Skeletal muscle cell (primary cell): Measurements from ENCODE around the gene SBF2.

Experiments used
- DNase-seq: peaks from one replicate; pipeline ENCODE4 v3.0.0-alpha.2; 2010; ENCODE audit warnings: low read depth
- H3K4me3 ChIP-seq: 2 replicates; pipeline ENCODE4 v1.5.1; 2011; ENCODE audit warnings: low read depth, mild to moderate bottlenecking, control low read depth, low read length, moderate library complexity

The SBF2 gene

DNA sequence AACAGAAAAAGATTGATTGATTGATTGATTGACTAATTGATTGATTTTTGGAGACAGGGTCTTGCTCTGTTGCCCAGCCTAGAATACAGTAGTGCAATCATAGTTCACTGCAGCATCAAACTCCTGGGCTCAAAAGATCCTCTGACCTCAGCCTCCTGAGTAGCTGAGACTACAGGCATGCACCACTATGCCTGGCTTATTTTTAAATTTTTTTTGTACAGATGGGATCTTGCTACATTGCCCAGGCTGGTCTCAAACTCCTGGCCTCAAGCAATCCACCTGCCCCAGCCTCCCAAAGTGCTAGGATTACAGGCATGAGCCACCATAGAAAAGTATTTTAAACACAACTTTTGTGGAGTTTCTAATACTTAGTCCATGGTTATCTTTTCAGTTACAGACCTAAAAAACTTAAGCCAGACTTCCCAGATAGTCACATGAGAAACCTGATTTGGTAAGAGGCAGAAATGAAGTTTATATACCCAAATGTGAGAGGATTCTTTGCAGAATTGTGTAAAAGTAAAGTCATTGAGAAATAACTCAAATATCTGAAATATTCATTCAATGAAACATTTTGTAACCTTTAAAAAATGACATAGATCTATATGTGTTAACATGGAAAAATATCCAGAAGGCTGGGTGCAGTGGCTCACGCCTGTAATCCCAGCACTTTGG, 443.7 kb downstream of the SBF2 start:
- H3K4me3 ChIP-seq = no peak overlapping the region
- no peak for DNase-seq

DNA sequence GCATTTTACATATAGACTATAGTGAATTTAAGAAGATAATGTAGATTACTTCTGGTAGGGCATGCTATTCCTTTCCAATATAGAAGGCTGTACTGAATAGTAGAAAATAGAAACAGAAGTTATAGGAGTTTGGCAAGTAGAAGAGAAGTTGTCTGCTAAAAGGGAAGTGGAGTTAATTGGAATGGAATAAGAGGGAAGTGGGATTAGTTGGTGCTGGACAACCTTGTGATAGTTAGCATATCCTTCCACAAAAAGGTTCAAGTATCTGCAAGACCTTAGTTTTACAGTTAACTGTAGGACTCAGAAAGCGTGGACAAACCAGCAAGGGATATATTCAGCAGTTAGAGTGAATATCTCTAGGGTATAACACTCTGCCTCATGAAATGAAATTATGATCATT, 444.6 kb downstream of the SBF2 start:
- no peak overlapping the region for H3K4me3 ChIP-seq
- DNase-seq = no peak

DNA sequence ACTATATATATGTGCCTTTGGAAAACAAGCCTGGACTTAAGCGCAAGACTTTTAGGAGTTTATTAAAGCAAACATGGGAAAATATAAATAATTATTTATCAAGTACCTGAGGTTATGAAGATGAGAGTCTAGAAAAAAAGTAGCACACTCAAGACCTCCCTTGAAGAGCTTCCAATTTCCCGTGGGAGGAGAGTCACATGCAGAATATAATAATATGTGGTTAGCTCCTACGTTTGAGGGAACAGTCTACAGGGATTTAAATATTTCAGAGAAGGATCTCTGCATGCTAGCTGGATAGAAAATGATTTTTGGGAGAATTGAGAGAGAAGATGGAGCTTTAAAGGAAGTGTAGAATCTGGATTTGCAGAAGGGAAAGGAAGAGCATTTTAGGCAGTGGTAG, 446.4 kb downstream of the SBF2 start:
- H3K4me3 ChIP-seq = no peak overlapping the region
- peak; percentile 27 for DNase-seq

DNA sequence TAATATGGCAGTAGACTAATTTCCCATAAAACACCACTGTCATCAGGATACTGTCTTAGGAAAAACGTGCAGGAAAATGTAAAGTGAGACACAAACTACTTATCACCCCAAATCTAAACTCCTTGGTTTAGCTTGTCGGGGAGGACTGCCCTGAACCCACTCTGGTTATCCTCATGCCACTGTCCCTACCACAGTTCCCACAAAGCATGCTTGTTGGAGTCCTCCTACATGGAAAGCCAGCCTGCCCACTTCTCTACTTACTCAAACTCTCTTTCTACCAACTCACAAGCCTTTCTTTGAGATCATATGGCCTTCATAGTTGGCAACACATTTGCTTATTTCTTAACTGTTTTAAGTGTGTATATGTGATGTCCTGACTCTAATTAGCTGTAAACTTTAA, 451.1 kb downstream of the SBF2 start:
- no peak for DNase-seq
- no peak overlapping the region for H3K4me3 ChIP-seq

DNA sequence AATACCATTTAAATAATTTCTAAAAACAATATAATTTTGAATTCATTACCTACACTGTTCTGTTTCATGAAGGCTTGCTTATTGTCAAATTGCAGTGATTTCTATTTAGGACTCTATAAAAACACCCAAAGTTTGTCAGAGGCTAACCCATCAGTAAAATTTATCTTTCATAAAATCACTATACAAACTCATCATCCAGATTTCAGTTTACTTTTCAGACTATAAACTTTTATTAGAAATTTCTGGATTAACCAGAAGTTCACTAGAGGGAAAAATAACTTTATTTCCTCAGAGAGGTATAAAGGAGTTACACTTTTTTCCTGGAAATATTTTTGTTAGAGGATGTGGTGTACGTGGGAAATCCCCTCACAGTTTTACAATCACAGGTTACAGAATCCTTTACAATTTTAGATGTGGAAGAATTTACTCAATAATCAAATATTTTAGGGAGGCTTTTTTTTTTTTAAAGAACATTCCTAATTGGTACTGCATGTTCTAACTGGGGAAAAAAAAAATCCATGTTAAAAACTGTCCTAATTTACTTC, 453.5 kb downstream of the SBF2 start:
- no peak for DNase-seq
- H3K4me3 ChIP-seq = no peak overlapping the region

DNA sequence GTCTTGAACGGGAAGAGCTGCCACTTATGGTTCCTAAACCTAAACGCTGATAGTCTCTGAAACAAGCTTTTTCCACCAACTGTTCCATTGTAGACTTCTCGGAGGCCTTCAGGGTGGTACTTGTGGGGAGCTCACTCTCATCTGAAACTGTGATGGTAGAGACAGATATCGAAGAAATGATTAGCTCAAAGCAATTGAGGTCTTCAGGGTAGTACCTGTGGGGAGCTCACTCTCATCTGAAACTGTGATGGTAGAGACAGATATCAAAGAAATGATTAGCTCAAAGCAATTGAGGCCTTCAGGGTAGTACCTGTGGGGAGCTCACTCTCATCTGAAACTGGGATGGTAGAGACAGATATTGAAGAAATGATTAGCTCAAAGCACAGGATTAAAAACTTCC, 454.5 kb downstream of the SBF2 start:
- DNase-seq = no peak
- H3K4me3 ChIP-seq = no peak overlapping the region

DNA sequence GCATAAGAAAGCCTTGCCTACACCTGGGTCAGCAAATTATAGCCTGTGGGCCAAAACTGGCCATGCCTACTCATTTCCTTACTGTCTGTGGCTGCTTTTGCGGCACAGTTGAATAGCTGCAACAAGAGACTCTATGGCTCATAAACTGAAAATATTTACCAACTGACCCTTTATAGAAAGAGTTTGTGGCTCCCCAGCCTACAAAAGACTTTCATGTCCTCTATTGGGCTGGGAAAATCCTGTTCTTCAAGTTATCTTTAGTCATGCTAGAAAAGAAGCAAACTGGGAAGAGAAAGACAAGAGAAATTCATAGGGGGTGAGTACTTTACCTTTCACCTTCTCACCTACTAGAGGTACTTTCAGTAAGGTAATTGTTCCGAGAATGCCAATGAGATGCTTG, 455.1 kb downstream of the SBF2 start:
- no peak for DNase-seq
- no peak overlapping the region for H3K4me3 ChIP-seq

DNA sequence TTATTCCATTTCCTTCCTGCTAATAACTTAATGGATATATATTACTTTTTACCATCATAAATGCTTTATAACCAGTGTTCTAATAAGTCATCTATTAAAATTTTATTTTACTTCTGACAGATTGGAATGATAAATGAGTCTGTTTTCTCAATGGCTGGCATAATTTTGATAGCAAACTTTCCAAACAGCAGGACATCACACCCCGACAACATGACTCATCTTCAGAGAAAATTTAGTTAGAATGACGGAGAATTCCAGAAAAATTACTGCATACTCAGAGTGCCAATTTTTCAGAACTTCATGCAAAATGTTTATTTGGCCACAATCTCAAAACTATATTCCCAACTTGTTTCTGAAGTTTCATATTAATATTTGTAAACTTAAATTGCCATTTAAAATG, 455.8 kb downstream of the SBF2 start:
- no peak for DNase-seq
- H3K4me3 ChIP-seq = no peak overlapping the region

DNA sequence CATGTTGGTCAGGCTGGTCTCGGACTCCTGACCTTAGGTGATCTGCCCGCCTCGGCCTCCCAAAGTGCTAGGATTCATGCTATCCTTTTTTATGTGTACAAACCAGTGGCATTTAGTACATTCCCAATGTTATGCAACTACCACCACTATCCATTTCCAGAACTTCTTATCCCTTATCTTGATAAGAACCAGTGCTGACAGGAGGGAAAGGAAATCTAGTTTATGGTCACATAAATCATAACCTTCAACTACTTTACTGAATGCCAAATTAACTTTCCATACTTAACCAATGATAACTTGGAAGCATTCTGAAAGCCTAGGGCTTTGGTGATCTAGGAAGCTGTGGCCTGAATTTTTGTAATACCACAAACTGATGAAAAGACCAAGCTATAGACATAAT, 459.7 kb downstream of the SBF2 start:
- no peak for DNase-seq
- no peak overlapping the region for H3K4me3 ChIP-seq

DNA sequence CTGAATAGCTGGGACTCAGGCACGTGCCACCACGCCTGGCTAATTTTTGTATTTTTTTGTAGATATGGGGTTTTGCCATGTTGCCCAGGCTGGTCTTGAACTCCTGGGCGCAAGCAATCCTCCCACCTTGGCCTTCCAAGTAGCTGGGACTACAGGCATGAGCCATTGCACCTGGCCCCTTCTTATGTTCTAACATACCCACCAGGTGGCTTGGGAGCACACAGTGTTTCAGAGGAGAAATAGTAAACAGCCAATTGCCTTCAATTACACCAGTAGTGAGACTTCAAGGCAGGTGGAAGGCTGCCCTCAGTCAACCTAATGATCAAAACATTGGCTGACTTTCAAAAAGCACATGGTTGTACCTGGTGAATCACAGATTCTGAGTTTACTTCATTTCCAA, 462.9 kb downstream of the SBF2 start:
- no peak overlapping the region for H3K4me3 ChIP-seq
- DNase-seq = no peak

DNA sequence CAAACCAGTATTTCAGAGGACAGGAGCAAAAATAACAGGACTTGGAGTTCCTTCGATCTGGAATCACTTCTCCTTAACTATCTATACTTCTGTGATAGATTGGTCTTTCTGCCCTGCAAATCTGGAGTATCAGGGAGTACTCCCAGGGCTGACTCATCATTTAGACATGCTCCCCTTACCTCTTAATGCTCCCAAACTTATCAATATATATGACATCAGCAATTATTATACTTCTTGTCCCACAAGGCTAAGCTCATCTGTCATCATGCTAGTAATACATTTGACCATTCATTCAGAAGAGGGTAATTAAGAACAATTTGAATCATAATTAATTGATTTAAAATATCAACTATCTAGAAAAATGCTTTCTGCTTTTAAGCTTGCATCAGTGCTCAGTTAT, 466.3 kb downstream of the SBF2 start:
- H3K4me3 ChIP-seq = no peak overlapping the region
- DNase-seq = no peak

DNA sequence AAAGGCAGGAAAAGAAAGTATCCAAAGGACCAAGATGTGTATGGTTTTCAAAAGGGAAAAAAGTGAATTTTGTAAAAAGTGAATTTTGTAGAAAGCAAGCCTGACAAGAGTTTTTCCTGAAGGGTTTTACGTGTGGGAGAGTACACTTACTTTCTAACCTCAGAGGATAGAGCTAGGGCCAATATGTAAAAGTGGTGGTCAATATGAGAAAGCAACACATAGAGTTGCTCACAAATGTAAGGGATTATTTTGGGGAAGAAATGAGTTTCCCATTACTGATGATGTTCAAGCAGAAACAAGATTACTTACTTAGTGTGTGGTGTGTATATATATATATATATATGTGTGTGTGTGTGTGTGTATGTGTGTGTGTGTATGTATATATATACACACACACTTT, 467.6 kb downstream of the SBF2 start:
- no peak for DNase-seq
- no peak overlapping the region for H3K4me3 ChIP-seq

DNA sequence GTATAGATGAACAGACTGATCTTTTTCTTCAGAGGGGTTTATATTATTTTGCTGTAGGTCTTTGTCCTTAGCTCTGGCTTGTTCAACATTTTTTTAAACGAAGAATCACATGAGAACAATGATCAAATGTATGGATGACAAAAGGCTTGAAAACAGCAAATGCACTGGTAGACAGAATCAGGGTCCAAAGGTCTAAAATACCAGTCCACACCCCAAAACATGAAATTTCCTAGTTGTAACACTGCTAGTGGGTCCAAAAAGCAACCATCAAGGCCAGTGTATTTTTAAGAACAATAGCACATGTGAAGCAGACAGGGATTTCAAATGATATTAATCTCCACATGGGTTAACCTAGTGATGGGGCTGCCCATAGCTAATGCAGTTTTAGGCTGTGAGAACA, 468.1 kb downstream of the SBF2 start:
- DNase-seq = no peak
- no peak overlapping the region for H3K4me3 ChIP-seq

DNA sequence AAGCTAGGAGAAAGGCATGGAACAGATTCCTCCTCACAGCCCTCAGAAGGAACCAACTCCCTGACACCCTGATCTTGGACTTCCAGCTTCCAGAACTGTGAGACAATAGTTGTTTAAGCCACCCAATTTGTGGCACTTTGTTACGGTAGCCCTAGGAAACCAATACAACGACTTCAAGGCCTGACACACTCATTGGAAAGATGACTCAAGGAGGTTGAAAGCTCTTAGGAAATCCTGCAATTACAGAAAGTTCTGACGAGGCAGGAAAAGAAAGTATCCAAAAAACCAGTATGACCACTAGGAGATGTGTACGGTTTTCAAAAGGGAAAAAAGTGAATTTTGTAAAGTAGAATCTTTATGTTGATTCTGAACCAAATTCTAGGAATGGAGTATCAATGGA, 468.7 kb downstream of the SBF2 start:
- H3K4me3 ChIP-seq = no peak overlapping the region
- no peak for DNase-seq

DNA sequence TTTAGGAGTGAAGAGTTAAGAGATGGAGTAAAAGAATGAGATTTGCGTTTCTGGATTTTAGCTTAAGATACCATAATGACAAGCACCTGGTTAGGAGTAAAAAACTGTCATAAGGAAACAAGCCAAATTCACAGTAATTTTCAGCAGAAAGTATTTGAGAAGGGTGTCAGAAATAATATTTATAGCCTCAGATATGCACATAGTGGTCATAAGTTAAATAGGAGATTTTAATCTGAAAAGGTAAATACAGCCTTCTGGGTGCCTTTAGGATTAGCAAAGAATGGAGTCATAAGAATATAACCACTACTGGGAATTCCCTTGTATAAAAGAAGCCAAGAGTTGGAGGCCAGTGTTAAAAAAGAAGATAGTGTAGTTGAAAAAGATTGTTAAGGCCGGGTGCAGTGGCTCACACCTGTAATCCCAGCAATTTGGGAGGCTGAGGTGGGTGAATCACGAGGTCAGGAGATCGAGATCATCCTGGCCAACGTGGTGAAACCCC, 470.1 kb downstream of the SBF2 start:
- DNase-seq = no peak

DNA sequence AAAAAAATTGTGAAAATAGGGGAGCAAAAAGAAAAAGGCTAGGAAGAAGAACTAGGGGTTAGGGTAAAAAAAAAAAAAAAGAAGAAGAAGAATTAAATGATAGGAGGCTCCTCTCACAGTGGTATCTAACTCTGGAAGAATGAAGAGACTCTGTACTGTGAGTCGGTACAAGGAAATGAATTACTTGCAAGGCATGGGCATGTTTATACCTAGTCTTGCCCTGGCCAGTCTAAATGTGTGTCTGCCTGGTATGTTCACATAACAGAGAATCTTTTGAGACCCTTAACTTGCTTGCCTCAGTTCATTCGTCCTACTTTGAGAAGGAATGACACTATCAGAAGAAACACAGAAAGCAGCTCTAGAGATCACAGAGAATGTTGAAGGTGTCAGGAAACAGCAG, 470.6 kb downstream of the SBF2 start:
- no peak overlapping the region for H3K4me3 ChIP-seq
- no peak for DNase-seq

More for the DNA sequence above, 470.1 kb downstream of the SBF2 start:
- no peak overlapping the region for H3K4me3 ChIP-seq

DNA sequence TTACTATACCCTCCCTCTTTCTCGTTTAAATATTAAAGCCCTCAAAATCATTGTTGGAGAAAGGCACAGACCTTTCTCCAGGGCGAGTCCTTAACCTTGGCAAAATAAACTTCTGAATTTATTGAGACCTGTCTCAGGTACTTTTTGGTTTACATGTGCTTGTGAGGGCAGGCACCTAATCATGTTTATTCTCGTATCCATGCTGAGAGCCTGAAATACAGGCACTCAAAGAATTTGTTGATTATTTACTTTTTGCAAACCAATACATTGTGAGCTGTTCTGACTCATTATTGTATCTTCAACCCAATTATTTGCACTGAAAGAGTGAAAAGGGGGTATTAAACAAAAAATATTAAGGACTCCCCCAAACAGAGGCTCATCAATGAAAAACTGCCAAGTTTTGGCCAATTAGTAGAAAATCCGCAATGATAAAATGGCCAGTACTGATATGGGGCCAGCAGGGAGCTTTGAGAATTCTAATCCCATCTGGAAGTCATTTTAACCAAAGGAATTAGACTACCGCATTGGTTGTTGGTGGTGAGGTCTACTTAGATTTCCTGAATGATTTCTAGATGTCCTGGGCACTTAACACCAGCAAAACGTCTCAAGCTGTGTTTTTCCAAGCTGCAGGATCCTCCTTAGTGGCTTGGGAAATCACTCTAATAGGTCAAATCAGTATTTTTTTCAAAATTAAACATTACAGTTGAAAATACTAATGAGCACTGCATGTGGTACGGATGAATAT, 472.8 kb downstream of the SBF2 start:
- no peak for DNase-seq
- no peak overlapping the region for H3K4me3 ChIP-seq

DNA sequence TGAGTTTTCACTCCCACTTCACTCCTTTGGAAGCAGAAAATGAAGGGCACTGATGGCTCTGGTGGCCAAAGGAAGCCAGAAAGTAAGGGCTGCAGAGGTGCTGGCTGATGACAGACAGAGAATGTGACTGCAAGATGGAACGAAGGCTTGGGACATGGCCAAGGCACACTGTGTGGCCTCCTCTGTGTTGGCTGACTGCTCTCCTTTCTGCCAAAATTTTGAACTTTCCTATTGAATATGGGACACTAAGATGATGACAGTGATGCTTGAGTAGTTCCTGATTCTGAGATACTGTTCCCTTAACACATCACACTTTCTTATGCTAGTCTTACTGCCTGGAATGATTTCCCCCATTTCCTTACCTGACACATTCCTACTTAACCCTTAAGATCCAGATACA, 473.8 kb downstream of the SBF2 start:
- H3K4me3 ChIP-seq = no peak overlapping the region
- DNase-seq = no peak

DNA sequence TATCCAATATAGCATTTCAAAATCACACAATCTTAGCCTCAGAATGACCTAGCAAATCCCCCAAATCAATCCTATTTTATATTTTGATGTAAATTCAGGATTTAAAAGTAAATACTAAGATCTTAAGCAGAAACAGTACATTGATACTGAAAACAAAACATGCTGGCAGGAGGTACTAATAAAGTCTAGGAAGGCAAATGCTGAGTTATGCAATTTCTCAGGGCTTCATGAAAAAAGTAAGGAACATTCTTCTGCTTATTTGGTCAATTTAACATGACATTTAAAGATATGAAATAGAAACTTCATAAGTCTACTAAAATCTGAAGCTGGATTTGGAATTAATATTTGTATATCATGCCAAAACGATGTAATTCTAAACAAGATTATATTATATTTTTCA, 476.8 kb downstream of the SBF2 start:
- no peak overlapping the region for H3K4me3 ChIP-seq
- DNase-seq = no peak

DNA sequence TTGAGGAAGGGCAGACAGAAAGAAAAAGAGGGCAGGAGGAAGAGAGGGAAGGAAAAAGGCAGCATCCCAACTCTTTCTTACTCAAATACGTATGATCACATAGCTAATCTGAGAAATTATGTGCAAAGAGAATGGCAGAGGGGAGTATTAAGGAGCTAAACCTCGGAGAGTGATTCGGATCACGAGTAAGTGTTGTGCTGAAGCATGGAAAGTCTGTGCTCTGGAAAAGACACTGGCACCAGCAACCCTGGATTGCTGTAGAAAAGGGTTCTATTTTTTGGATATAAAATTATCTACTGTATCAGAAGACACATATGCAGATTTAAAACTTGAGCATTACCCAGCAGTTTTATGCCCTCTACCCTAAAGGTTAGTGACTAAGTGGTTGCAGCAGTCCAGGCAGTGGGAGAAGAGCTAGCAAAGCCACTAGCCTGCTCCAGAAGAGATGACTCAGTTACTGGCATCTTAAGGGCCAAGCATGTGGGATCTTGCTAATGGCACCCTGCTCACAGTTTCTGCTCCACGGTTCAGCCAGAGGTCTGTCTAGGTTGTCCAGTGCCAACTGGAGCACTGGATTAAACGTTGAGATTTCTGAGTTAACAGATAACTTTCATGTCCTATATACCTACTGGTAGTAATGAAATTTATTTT, 478.4 kb downstream of the SBF2 start:
- H3K4me3 ChIP-seq = no peak overlapping the region
- peak; percentile 42 for DNase-seq
